ENCODE measurements around the gene GADL1. TPM values are rescaled to one million over a fixed set of nuclear protein-coding genes. Genes with fewer than 3 reads are reported as not detected.

The GADL1 gene
- total RNA-seq, 2 donors from 2014 or later, result not detected

GRCh38 chr3:30712991-30713390, 181.5 kb downstream of the GADL1 start:
- H3K4me1 Mint-ChIP-seq, result peaks cover 3% of the 10 kb centered on the region
- H3K9me3 ChIP-seq (ENCODE audit: control insufficient read depth, low read length, poor library complexity, severe bottlenecking), result no peaks in the 10 kb centered on the region
- DNase-seq (no peak), ATAC-seq (no peak)
- H3K27ac Mint-ChIP-seq, result no peak overlapping the region
- no peaks in the 10 kb centered on the region for H3K27me3 Mint-ChIP-seq
- no peak overlapping the region for H3K4me3 Mint-ChIP-seq
- no peaks in the 10 kb centered on the region for H3K36me3 Mint-ChIP-seq (ENCODE audit: low read depth)

GRCh38 chr3:30711867-30712266, 182.6 kb downstream of the GADL1 start:
- no peak overlapping the region for H3K27ac Mint-ChIP-seq
- no peak for DNase-seq

GRCh38 chr3:30711151-30711550, 183.3 kb downstream of the GADL1 start:
- H3K27me3 Mint-ChIP-seq, result no peaks in the 10 kb centered on the region
- ATAC-seq (no peak), DNase-seq (no peak)
- H3K4me1 Mint-ChIP-seq, result peaks cover 3% of the 10 kb centered on the region
- H3K36me3 Mint-ChIP-seq (ENCODE audit: low read depth), result no peaks in the 10 kb centered on the region
- no peaks in the 10 kb centered on the region for H3K9me3 ChIP-seq (ENCODE audit: control insufficient read depth, low read length, poor library complexity, severe bottlenecking)
- no peak overlapping the region for H3K4me3 Mint-ChIP-seq
- H3K27ac Mint-ChIP-seq, result no peak overlapping the region

More at GRCh38 chr3:30711867-30712266, 182.6 kb downstream of the GADL1 start:
- no peaks in the 10 kb centered on the region for H3K27me3 Mint-ChIP-seq
- ATAC-seq, result no peak
- no peaks in the 10 kb centered on the region for H3K9me3 ChIP-seq (ENCODE audit: control insufficient read depth, low read length, poor library complexity, severe bottlenecking)
- H3K4me3 Mint-ChIP-seq, result no peak overlapping the region
- no peaks in the 10 kb centered on the region for H3K36me3 Mint-ChIP-seq (ENCODE audit: low read depth)
- peaks cover 3% of the 10 kb centered on the region for H3K4me1 Mint-ChIP-seq

DNA sequence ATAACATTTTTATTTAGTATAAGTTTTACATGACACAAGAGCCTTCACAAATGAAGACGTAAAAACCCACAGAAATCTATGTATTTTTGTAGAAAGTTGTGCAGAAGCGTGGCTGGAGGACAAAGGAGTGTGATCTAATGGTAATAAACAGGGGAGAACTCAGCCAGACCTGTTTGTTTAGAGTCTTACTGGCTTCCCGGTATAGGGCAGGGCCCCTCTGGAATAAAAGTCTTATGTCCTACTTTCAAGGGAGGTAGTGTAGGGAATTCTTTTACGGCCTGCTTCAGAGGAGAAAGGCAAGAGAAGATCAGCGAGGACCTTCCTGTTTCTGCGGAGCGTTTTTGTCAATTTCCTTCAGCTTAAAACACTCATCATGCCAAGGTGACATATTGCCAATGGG, 184.4 kb downstream of the GADL1 start:
- peaks cover 3% of the 10 kb centered on the region for H3K4me1 Mint-ChIP-seq
- H3K27me3 Mint-ChIP-seq, result no peaks in the 10 kb centered on the region
- no peak overlapping the region for H3K27ac Mint-ChIP-seq
- DNase-seq (no peak), ATAC-seq (no peak)
- H3K9me3 ChIP-seq (ENCODE audit: control insufficient read depth, low read length, poor library complexity, severe bottlenecking), result no peaks in the 10 kb centered on the region
- no peak overlapping the region for H3K4me3 Mint-ChIP-seq
- H3K36me3 Mint-ChIP-seq (ENCODE audit: low read depth), result no peaks in the 10 kb centered on the region

GRCh38 chr3:30708472-30708871, 186.0 kb downstream of the GADL1 start:
- H3K36me3 Mint-ChIP-seq (ENCODE audit: low read depth), result no peaks in the 10 kb centered on the region
- H3K9me3 ChIP-seq (ENCODE audit: control insufficient read depth, low read length, poor library complexity, severe bottlenecking), result no peaks in the 10 kb centered on the region
- DNase-seq (no peak), ATAC-seq (no peak)
- H3K4me3 Mint-ChIP-seq, result no peak overlapping the region
- peaks cover 3% of the 10 kb centered on the region for H3K4me1 Mint-ChIP-seq
- H3K27ac Mint-ChIP-seq, result no peak overlapping the region
- H3K27me3 Mint-ChIP-seq, result no peaks in the 10 kb centered on the region

GRCh38 chr3:30707825-30708224, 186.6 kb downstream of the GADL1 start:
- Mint-ChIP-seq H3K4me1 (peaks cover 3% of the 10 kb centered on the region), H3K4me3 (no peak overlapping the region), H3K27me3 (no peaks in the 10 kb centered on the region), H3K27ac (no peak overlapping the region), H3K36me3 (ENCODE audit: low read depth) (no peaks in the 10 kb centered on the region)
- no peak for ATAC-seq
- H3K9me3 ChIP-seq (ENCODE audit: control insufficient read depth, low read length, poor library complexity, severe bottlenecking), result no peaks in the 10 kb centered on the region
- DNase-seq, result no peak

DNA sequence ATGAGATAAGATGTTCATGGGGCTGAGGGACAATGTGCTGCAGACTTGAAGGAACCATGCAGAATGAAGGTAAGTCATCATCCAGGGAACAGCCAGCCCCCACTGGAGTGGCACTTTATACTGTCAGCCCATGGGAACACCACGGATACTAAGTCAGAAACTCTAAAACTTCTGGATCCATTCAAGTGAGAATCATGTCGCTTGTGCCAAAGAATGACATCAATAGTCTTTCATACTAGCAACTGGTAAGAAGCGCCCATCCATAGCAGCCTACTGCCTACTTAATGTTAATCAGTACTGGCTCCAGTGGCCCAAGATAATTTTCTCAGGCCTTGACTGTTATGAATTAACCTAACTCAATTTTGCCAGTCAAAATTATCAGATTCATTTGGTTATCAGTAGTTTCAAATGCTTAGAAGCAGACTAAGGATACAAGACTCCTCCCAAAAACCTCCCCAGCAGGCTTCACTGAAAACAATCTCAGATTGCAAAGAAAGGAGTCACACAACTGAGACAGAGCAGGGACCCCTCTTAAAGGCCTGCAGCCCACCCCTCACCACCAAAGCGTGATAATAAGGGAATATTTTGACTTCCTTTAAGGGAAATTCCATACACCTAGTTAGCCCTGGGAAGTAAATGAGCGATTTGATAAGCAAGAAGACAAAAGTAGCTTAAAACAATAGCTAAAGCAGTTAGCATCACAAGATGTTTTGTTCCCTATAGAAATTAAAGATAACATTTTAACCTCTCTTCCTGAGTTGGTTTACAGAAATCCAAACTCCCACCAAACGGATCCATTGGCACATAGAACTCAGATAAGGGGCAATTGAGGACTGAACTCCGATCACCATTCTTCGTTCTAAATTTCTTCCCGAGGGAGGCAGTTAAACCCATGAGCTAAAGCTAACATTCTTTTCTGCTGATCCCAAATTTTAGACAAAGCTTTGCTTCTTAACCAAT, 189.2 kb downstream of the GADL1 start:
- Mint-ChIP-seq H3K27ac (no peak overlapping the region), H3K27me3 (no peaks in the 10 kb centered on the region), H3K4me3 (no peak overlapping the region), H3K4me1 (peaks cover 3% of the 10 kb centered on the region), H3K36me3 (ENCODE audit: low read depth) (no peaks in the 10 kb centered on the region)
- no peaks in the 10 kb centered on the region for H3K9me3 ChIP-seq (ENCODE audit: control insufficient read depth, low read length, poor library complexity, severe bottlenecking)
- no peak for ATAC-seq
- no peak for DNase-seq

DNA sequence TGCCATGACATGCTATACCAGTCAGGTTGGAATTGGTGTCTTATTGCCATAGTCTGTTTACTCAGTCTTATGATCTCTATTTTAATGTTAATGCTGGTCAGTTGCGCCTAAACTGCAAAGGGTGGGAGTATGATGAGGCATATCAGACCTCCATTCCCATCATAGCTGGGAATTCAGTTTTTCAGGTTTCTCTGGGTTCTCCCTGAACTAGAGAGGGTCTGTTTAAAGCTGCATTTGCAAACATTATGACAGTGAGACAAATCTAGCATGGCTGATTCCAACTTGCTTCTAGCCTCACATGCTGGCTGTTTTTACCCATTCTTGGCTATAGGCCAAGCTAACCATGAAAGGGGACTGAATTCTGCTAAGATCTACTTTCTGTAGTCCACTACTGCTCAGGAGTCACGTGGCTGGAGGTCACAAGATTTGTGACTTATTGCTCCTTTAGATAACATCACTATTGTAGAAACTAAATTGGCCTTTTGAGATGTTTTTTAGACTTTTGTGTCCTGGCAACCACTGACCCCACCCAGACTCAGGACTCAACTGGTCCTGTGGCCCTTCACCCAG, 191.5 kb downstream of the GADL1 start:
- Mint-ChIP-seq H3K4me3 (no peak overlapping the region), H3K4me1 (no peaks in the 10 kb centered on the region), H3K27ac (no peak overlapping the region), H3K27me3 (no peaks in the 10 kb centered on the region), H3K36me3 (ENCODE audit: low read depth) (no peaks in the 10 kb centered on the region)
- no peaks in the 10 kb centered on the region for H3K9me3 ChIP-seq (ENCODE audit: control insufficient read depth, low read length, poor library complexity, severe bottlenecking)
- no peak for DNase-seq
- ATAC-seq, result no peak

GRCh38 chr3:30702038-30702827, 192.2 kb downstream of the GADL1 start:
- no peaks in the 10 kb centered on the region for H3K9me3 ChIP-seq (ENCODE audit: control insufficient read depth, low read length, poor library complexity, severe bottlenecking)
- Mint-ChIP-seq H3K36me3 (ENCODE audit: low read depth) (peaks cover 2% of the 10 kb centered on the region), H3K27ac (no peak overlapping the region), H3K27me3 (no peaks in the 10 kb centered on the region), H3K4me1 (no peaks in the 10 kb centered on the region), H3K4me3 (no peak overlapping the region)
- ATAC-seq (no peak), DNase-seq (no peak)

- no peak overlapping the region for H3K4me3 Mint-ChIP-seq
- H3K27ac Mint-ChIP-seq, result no peak overlapping the region
- DNase-seq (no peak), ATAC-seq (no peak)
- H3K9me3 ChIP-seq (ENCODE audit: control insufficient read depth, low read length, poor library complexity, severe bottlenecking), result no peaks in the 10 kb centered on the region
- H3K27me3 Mint-ChIP-seq, result no peaks in the 10 kb centered on the region
- H3K36me3 Mint-ChIP-seq (ENCODE audit: low read depth), result peaks cover 2% of the 10 kb centered on the region
- peaks cover 4% of the 10 kb centered on the region for H3K4me1 Mint-ChIP-seq
These were observed 193.6 kb downstream of the GADL1 start for GRCh38 chr3:30700702-30701321.

DNA sequence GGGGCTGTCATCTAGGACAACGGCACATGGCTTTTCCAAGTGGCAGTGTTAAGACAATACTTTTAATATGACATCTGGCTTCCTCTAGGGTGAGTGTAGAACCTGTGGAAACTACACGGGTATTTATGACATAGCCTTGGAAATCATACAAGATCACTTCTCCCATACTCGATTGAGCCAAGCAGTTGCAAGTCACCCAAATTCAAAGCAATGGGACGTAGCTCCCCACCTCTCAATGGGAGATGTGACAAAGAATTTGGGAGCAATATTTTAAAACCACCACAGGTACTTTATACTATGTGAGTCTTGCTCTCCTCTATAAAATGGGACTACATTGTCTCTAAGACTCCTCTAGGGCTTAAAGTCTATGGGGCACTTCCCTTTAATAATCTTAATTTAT, 194.5 kb downstream of the GADL1 start:
- Mint-ChIP-seq H3K27me3 (no peaks in the 10 kb centered on the region), H3K4me1 (peaks cover 4% of the 10 kb centered on the region), H3K36me3 (ENCODE audit: low read depth) (peaks cover 7% of the 10 kb centered on the region), H3K4me3 (no peak overlapping the region), H3K27ac (no peak overlapping the region)
- no peak for DNase-seq
- no peaks in the 10 kb centered on the region for H3K9me3 ChIP-seq (ENCODE audit: control insufficient read depth, low read length, poor library complexity, severe bottlenecking)
- no peak for ATAC-seq

DNA sequence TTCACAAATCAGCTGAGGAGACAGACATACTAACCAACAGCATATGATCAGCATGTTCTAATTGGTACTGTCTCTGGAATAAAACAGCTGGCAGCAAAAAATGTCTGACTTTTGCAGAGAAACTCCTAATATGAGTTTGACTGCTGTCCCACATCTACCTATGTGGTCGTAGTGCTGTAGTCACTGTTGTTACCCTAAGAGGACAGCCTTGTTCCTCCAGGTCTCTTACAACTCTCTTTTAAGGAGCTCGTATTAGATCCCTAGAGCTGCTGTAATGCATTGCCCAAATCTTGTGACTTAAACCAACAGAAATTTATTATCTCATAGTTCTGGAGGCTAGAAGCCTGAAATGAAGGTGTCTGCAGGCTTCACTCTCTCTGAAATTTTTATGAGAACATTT, 195.9 kb downstream of the GADL1 start:
- H3K27me3 Mint-ChIP-seq, result no peaks in the 10 kb centered on the region
- peaks cover 7% of the 10 kb centered on the region for H3K36me3 Mint-ChIP-seq (ENCODE audit: low read depth)
- ATAC-seq (no peak), DNase-seq (no peak)
- H3K9me3 ChIP-seq (ENCODE audit: control insufficient read depth, low read length, poor library complexity, severe bottlenecking), result no peaks in the 10 kb centered on the region
- H3K4me1 Mint-ChIP-seq, result peaks cover 8% of the 10 kb centered on the region
- no peak overlapping the region for H3K4me3 Mint-ChIP-seq
- H3K27ac Mint-ChIP-seq, result no peak overlapping the region

- H3K9me3 ChIP-seq (ENCODE audit: control insufficient read depth, low read length, poor library complexity, severe bottlenecking), result no peaks in the 10 kb centered on the region
- Mint-ChIP-seq H3K4me1 (peaks cover 17% of the 10 kb centered on the region), H3K27ac (peak overlapping the region; percentile 81), H3K27me3 (no peaks in the 10 kb centered on the region), H3K4me3 (no peak overlapping the region), H3K36me3 (ENCODE audit: low read depth) (peaks cover 10% of the 10 kb centered on the region)
- ATAC-seq (no peak), DNase-seq (no peak)
These were observed 197.6 kb downstream of the GADL1 start for GRCh38 chr3:30696896-30697295.
